ENCODE data around the gene TANC1. TPM values are rescaled to one million over a fixed set of nuclear protein-coding genes. Genes with fewer than 3 reads are reported as not detected.

Gene TANC1
- total RNA-seq, 1 donor: 34.7 TPM

- no peaks in the 10 kb centered on the region for H3K9me3 ChIP-seq (ENCODE audit: low read depth, low read length)
- H4K20me1 ChIP-seq (ENCODE audit: insufficient read depth, low read length): no peaks in the 10 kb centered on the region
- H3K79me2 ChIP-seq (ENCODE audit: insufficient read depth, low read length): no peaks in the 10 kb centered on the region
- H3K4me3 ChIP-seq (ENCODE audit: insufficient read depth, low read length): no peak overlapping the region
- no peak overlapping the region for H3K4me2 ChIP-seq (ENCODE audit: insufficient read depth, low read length)
- no peak for DNase-seq (ENCODE audit: insufficient read length, low spot score, missing footprints)
- TF ChIP-seq CTCF (IDR thresholded peaks at IDR 0.05; ENCODE audit: extremely low read depth, low read depth, low read length): no peak
- no peak overlapping the region for H2AFZ ChIP-seq (ENCODE audit: low read length)
- no peaks in the 10 kb centered on the region for H3K27me3 ChIP-seq (ENCODE audit: insufficient read depth, low read length)
- peaks cover 18% of the 10 kb centered on the region for H3K36me3 ChIP-seq (ENCODE audit: insufficient read depth, low read length)
- no peak overlapping the region for H3K27ac ChIP-seq (ENCODE audit: low read depth, low read length)
- H3K4me1 ChIP-seq (ENCODE audit: insufficient read depth, low read length): no peaks in the 10 kb centered on the region
Observed at GRCh38 chr2:159146996-159147666, 178.7 kb downstream of the TANC1 start.

- Histone ChIP-seq H3K9me3 (ENCODE audit: low read depth, low read length) (no peaks in the 10 kb centered on the region), H2AFZ (ENCODE audit: low read length) (no peak overlapping the region), H3K27ac (ENCODE audit: low read depth, low read length) (no peak overlapping the region), H3K4me1 (ENCODE audit: insufficient read depth, low read length) (no peaks in the 10 kb centered on the region), H3K4me2 (ENCODE audit: insufficient read depth, low read length) (no peak overlapping the region), H3K36me3 (ENCODE audit: insufficient read depth, low read length) (peaks cover 18% of the 10 kb centered on the region), H3K4me3 (ENCODE audit: insufficient read depth, low read length) (no peak overlapping the region), H3K27me3 (ENCODE audit: insufficient read depth, low read length) (no peaks in the 10 kb centered on the region), H3K79me2 (ENCODE audit: insufficient read depth, low read length) (no peaks in the 10 kb centered on the region), H4K20me1 (ENCODE audit: insufficient read depth, low read length) (no peaks in the 10 kb centered on the region)
- no peak for DNase-seq (ENCODE audit: insufficient read length, low spot score, missing footprints)
- TF ChIP-seq CTCF (IDR thresholded peaks at IDR 0.05; ENCODE audit: extremely low read depth, low read depth, low read length): no peak
Observed at GRCh38 chr2:159147690-159148089, 179.2 kb downstream of the TANC1 start.

- Histone ChIP-seq H3K27ac (ENCODE audit: low read depth, low read length) (no peak overlapping the region), H3K79me2 (ENCODE audit: insufficient read depth, low read length) (no peaks in the 10 kb centered on the region), H3K27me3 (ENCODE audit: insufficient read depth, low read length) (no peaks in the 10 kb centered on the region), H3K36me3 (ENCODE audit: insufficient read depth, low read length) (peaks cover 23% of the 10 kb centered on the region), H3K4me3 (ENCODE audit: insufficient read depth, low read length) (no peak overlapping the region), H2AFZ (ENCODE audit: low read length) (no peak overlapping the region), H3K4me1 (ENCODE audit: insufficient read depth, low read length) (no peaks in the 10 kb centered on the region), H3K9me3 (ENCODE audit: low read depth, low read length) (no peaks in the 10 kb centered on the region), H4K20me1 (ENCODE audit: insufficient read depth, low read length) (no peaks in the 10 kb centered on the region), H3K4me2 (ENCODE audit: insufficient read depth, low read length) (no peak overlapping the region)
- TF ChIP-seq CTCF (IDR thresholded peaks at IDR 0.05; ENCODE audit: extremely low read depth, low read depth, low read length): no peak
- DNase-seq (ENCODE audit: insufficient read length, low spot score, missing footprints): no peak
Observed at GRCh38 chr2:159148901-159149300, 180.5 kb downstream of the TANC1 start.

GRCh38 chr2:159149747-159150146 lies 181.3 kb downstream of the TANC1 start:
- Histone ChIP-seq H3K27ac (ENCODE audit: low read depth, low read length) (no peak overlapping the region), H3K79me2 (ENCODE audit: insufficient read depth, low read length) (no peaks in the 10 kb centered on the region), H3K36me3 (ENCODE audit: insufficient read depth, low read length) (peaks cover 23% of the 10 kb centered on the region), H3K4me2 (ENCODE audit: insufficient read depth, low read length) (no peak overlapping the region), H3K9me3 (ENCODE audit: low read depth, low read length) (no peaks in the 10 kb centered on the region), H3K4me1 (ENCODE audit: insufficient read depth, low read length) (no peaks in the 10 kb centered on the region), H3K27me3 (ENCODE audit: insufficient read depth, low read length) (no peaks in the 10 kb centered on the region), H2AFZ (ENCODE audit: low read length) (no peak overlapping the region), H4K20me1 (ENCODE audit: insufficient read depth, low read length) (no peaks in the 10 kb centered on the region), H3K4me3 (ENCODE audit: insufficient read depth, low read length) (no peak overlapping the region)
- no peak for DNase-seq (ENCODE audit: insufficient read length, low spot score, missing footprints)
- no peak for TF ChIP-seq CTCF (IDR thresholded peaks at IDR 0.05; ENCODE audit: extremely low read depth, low read depth, low read length)

All from osteoblast (primary cell).